ENCODE measurements around the gene FBLN5.

DNA sequence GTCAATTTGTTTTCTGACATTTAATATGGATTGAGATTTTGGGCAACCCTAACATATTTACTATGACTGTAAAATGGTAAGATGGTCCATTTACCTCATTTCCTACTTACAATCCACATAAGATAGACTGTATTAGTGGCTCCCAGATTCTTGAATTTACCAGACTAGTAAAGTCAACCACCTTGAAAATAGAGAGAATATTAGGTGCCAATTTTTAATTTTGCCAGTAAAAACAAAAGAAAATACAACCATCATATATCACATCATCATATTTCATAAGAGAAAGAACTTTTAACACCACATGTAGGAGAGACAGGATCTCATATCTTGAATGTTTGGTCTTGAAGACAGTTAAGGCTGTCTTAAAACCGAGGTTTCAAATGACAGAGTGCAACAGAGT lies 7.7 kb upstream of the FBLN5 start:
- TF ChIP-seq, protein P1, sequence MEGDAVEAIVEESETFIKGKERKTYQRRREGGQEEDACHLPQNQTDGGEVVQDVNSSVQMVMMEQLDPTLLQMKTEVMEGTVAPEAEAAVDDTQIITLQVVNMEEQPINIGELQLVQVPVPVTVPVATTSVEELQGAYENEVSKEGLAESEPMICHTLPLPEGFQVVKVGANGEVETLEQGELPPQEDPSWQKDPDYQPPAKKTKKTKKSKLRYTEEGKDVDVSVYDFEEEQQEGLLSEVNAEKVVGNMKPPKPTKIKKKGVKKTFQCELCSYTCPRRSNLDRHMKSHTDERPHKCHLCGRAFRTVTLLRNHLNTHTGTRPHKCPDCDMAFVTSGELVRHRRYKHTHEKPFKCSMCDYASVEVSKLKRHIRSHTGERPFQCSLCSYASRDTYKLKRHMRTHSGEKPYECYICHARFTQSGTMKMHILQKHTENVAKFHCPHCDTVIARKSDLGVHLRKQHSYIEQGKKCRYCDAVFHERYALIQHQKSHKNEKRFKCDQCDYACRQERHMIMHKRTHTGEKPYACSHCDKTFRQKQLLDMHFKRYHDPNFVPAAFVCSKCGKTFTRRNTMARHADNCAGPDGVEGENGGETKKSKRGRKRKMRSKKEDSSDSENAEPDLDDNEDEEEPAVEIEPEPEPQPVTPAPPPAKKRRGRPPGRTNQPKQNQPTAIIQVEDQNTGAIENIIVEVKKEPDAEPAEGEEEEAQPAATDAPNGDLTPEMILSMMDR (IDR thresholded peaks at IDR 0.05 in 4 of 5, conservative IDR thresholded peaks at IDR 0.05 in 1 of 5), result no peak
- no peak for TF ChIP-seq POLR2A (IDR thresholded peaks at IDR 0.05)
